ENCODE data around the gene EDEM1.
"Not testable (repeated sequence)": the region's sequence is repeated elsewhere in the genome, so short reads cannot be mapped to it uniquely, and the experiment has no call there.

Gene EDEM1

DNA sequence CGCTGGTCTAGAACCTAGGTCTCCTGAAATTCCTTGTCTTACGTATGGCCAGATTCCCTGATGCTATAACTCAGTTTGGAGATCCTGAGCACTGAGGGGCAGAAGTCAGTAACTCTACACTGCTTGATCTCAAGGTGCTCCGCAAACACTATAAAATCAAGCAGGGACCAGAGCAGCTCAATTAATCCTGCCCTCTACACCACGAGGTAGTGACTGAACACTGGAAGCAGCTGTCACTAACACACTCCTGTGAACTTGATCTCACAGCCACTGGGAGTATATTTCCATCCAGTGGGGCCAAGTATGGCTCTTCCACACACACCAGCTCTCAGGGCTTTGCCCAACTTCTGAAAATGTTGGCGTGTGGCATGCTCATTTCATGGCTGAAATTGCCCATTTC lies 51.0 kb downstream of the EDEM1 start:
- DNase-seq, result no peak

- DNase-seq, result no peak
Measured at GRCh38 chr3:5239602-5240001, 52.1 kb downstream of the EDEM1 start.

DNA sequence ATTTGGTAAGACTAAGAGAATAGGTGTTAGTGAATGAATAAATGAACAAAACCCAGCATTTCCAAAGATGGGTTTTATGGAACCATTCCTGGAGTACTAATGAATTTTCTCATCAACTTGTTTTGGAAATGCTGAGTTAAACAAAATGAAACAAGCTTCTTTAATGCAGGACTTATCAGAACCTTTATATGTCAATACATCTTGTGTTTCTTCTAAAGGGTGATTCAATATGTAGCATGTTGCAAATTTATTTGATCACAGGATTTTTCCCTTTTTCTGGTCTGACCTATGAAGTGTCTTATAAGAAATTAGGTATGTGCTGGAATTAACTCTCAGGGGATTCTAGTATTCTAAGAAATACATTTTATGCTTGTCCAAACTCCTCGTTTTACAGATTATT lies 53.2 kb downstream of the EDEM1 start:
- no peak for DNase-seq

DNA sequence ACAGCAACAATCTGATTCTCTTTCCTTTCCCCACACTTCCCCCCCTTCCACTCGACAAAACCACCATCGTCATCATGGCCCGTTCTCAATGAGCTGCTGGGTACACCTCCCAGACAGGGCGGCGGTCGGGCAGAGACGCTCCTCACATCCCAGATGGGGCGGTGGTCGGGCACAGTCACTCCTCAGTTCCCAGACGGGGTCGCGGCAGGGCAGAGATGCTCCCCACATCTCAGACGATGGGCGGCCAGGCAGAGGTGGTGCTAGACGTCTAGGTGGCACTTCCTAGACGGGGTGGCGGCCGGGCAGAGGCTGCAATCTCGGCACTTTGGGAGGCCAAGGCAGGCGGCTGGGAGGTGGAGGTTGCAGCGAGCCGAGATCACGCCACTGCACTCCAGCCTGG lies 55.3 kb downstream of the EDEM1 start:
- DNase-seq, result not testable (repeated sequence)

- no peak for DNase-seq
Measured at GRCh38 chr3:5245927-5246326, 58.4 kb downstream of the EDEM1 start.

DNA sequence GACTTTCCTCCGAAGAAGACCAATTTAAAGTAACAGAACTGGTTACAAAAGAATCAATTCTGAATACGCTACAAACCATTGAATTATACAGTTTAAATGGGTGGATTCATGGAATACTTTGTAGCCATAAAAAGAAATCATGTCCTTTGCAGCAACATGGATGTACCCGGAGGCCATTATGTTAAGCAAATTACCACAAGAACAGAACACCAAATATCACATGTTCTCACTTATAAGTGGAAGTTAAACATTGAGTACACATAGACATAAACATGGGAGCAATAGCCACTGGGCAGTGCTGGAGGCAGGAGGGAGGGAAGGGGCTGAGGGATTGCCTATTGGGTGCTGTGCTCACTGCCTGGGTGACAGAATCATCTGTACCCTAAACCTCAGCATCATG lies 61.3 kb downstream of the EDEM1 start:
- no peak for DNase-seq

DNA sequence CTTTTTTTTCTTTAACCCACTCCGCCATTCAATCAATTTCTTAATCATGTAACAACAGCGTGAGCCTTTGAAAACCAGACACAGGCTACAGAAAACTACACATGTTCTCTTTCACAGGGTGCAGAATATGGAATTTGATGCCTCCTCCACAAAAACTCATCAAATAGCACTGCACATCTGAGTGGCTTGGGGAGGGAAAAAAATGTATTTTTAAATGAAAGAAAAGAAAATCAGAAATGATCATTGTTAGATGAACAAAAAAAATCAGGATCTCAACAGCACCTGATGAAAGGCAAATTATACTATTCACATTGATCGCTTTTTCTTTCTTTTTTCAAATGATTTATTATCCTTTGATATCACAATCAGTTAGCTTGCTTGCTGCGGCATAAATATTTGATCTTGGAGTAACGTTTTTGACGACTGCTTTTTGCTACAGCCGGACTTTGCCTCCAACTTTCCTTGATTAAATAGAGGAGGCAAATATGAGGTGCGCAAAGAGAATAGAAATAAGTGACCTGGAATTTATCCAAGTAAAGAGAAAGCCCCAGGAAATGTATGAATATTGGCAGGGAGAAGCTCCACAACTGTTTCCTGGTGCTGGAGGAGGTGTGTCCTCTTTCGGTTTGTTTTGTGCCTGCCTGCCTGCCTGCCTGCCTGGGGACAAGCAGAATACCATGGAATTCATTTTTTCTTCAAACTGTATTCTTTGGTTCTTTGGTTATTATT lies 63.1 kb downstream of the EDEM1 start:
- no peak for DNase-seq

GRCh38 chr3:5251196-5251583 lies 63.7 kb downstream of the EDEM1 start:
- no peak for DNase-seq

DNA sequence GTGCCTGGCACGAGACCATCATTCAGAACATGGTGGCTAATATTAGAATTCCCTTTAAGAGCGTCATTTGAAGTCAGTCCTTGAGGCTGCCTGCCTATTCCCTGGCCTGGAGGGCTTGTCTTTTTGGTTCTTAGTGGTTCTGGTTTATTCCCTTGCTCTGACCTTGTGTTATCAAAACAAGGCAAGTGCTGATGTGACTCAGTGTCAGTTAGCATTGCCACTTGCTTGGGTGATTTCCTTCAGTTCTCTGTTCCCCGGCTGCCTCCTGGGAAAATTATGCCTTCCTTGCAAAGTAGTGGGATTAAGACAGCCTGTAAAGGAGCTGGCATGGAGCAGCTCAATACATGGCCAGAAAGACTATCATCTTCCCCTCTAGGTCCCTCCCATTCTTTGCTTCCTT lies 64.6 kb downstream of the EDEM1 start:
- DNase-seq, result no peak

DNA sequence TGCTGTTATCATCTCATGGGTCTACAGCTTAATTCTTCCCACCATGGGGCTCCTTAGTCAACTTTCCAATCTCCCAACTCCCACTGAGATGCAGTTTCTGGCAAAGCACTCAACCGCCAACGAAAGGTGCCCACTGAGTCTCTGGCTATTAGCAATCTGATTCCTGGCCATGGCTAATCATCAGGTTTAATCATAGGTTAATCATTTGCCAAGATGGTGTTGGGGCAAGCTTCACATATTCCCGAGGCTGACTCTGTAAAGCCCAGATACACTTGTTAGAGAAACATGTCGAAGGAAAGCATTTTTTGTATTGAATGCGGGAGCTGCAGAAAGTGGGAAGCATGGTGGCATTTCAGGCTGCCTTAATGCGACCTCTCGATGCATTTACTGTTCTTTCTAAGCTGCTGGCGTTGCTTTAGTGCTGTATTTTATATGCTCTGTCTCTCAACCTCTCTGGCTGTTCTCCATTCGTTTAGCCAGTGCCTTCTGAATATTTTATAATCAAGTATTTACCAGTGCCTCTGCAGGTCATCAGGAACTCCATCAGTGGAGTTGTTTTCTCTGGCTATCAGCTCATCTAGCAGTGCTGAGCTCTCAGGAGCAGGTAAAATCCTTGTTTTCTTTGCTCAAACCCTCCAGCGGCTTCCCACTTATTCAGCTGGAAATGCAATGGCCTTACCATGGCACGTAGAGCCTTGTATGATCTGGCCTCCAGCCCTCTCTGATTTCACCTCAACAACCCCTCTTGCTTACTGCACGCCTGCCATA lies 67.0 kb downstream of the EDEM1 start:
- no peak for DNase-seq

- DNase-seq, result no peak
Measured at GRCh38 chr3:5255404-5256344, 68.2 kb downstream of the EDEM1 start.

DNA sequence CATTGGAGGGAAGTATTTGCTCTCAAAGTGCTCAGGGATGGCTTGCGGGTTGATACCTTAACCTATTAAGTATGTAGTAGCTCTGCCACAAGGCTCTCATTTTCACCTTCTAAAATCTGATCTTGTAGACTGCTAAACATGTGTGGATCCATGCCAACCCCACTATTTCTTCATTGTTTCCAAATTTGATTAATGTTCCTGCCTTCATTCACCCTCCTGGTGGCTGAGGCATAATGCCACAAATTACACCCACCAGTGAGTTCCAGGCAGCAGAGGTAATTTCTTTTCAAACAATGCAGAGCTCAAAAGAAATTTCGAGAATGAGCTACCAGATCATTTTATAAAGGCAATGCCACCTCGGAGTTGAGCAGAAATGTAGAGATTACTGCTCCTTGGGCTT lies 71.0 kb downstream of the EDEM1 start:
- DNase-seq, result no peak

- DNase-seq, result no peak
Measured at GRCh38 chr3:5260992-5261501, 73.5 kb downstream of the EDEM1 start.

DNA sequence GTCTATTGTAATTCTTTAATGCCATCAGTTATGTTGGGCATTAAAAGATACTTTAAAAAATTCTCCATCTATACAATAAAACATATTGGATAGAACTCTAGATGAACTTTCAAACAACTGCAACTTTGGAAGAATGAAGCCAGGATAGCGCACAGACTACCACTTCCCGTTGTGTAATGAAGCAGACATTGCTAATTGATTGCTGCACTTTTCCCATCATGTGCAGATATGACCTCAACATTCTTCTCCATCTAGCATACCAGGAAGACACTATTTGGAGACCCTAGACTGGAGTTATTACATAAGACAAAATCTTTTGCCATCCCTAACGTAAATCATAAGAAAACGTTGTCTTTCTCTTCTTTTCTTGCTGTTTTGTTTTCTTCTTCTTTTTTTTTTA lies 75.0 kb downstream of the EDEM1 start:
- no peak for DNase-seq

DNA sequence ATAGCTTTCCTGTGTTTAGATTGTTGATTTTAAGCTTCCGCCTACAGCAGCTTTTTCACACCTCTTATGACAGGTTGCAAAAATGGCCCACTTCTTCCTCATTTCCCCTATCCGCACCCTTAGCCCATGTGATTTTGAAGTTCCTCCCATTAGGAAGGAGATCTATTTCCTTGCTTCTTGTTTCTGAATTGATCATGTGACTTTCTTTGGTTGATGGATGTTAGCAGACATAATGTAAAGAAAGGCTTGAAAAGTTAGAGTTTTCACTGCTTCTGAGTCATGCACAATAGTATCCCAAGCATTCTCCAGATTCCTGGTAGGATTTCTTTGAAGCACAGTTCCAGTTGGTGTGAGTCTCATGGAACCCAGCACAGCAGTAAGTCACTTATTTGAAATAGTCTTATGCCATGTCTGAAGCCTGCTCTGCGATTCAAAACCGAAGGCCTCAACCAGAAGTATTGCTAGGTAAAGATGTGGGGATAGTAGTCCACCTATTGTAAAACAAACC lies 76.6 kb downstream of the EDEM1 start:
- no peak for DNase-seq

DNA sequence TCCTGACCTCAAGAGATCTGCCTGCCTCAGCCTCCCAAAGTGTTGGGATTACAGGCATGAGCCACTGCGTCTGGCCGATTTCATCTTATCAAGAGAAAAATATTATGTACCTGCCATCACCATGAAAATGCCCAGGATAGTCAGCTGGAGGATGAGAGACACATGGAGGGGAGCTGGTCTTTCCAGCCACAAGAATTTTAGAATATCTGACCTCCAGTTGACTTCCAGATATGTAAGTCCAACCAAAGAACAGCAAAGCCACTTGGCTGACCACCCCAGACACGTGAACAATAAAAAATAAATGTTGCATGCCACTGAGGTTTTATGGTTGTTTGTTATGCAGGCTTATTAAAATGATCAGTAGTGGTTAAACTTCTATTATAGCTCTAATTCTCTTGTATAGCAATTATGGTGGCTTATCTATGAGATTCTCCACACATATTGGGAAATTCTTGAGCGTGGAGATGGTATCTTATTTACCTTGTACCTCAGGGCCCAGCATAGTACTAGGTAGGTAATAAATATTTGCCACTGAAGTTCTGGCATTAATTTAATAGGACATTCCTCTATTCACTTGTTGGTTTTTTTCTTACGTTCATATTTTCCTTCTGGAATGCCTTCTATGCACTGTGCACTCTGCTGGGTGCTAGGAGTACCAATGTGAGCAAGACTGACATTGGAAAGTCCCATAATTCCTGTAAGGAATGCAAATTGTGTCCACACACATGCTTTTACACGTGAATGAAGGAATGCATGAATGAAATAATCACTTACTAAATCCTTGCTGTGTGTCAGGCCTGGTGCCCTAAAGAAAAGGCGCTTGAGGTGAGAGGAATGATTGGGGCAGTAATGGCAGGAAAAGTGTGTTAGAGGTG lies 77.6 kb downstream of the EDEM1 start:
- no peak for DNase-seq

- DNase-seq, result no peak
Measured at GRCh38 chr3:5267252-5267651, 79.7 kb downstream of the EDEM1 start.

DNA sequence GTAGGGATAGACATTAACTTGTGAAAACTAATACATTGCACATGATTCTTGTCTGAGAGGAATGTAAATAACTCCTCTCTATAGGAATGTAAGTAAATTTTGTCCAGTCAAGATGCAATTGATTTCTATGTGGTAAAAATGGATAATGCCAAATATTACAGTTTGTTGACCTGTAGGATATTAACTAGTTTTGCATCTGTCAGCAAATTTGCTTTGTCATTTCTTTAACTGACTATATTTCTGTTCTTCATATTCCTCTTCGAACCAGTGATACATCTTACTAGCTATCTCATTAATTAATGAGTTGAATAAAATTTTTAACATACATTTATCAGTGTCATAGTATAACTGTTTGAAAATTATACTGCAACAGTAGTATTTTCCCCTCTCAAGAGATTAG lies 80.4 kb downstream of the EDEM1 start:
- no peak for DNase-seq
